ENCODE results near the gene QSOX2.

Gene QSOX2

DNA sequence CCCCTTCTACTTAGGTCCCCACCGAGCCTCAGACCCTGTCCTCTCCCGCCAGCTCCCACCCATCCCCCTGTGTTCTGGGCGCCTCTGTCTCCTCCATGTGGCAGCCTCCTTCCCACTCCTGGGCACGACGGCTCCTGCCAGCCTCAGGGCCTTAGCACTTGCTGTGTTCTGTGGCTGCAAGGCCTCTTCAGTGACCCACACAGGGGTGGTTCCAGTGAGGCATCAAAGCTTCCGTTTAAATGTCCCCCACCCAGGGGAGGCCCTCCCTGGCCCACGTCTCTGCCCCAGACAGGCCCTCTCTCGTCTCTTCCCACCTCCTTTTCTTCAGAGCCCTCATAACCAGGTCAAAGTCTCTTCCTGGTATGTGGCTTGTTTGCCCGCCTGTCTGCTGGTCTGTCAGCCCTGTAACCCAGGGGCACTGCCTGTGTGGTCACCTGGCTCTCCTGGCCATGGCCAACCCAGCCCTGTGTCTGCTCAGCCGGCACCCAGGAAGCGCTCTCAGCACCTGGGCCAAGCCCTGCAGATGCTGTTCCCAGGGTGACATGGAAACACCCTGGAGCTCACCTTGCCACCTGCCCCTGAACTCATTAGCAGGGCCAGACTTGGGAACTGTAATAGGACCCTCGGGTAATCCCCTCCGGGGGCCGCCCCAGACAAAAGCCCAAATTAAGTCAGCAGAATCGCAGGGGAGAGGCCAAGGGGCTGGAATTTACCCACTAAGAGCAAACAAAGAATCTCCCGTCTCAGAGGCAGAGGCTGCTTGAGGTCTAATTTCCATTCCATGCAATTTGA lies 74.4 kb downstream of the QSOX2 start:
- no peak for DNase-seq

DNA sequence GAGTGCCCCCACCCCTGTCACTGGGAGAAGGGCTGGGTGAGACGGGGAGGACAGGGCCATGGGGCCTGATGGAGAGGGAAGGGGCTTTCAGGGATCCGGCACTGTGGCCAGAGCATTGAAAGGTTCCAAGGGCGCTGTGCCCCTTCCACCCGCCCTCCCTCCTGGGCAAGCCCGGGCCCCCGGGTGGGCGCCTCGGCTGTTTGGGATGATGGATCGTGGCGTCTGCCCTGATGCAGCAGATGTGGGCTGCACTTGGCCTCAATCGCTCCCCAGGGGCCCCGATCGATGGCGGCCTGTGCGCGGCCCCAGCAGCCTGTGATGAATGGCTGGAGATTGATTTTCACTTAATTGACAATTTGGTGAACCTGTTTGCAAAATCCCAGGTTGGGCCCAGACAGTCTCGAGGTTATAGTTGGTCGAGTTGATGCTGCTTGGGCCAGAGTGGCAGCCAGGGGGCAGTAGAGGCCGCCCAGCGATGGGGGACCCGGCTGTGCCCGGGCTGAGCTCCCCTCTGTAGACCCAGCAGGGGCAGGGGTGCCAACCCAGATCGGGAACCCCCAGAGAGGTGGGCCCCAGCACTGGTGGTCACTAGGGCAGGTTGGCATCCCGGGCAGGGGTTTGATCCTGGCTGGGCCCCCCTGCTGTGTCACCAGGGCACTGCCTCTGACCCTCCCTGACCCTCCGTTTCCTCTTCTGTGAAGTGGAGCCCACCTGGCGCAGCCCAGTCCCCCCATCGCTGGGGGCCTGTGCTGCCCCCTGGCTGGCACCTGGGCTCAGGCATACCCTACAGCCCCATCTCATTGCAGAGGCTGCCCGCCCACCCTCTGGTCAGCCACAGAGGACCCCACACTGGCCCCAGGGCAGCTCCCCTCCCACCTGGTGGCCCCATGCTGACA lies 75.4 kb downstream of the QSOX2 start:
- DNase-seq = no peak

DNA sequence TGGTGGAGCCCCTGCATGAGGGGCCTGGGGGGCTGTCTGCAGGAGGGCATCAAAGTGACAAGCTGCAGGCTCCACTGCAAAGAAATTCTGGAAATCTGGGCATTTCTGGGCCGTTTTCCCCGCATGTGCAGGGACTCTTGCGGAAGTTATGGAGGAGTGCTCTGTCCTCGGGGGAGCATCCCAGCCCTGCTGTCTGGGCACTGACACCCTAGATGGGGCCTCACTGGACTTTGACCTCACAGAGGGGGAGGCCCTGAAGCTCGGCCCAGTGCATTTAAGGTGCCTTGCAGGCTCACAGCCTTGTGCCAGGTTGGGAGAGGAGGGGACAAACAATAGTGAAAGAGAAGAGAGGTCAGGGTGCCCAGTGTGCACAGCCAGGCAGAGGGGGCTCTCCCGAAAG lies 76.1 kb downstream of the QSOX2 start:
- no peak for DNase-seq

DNA sequence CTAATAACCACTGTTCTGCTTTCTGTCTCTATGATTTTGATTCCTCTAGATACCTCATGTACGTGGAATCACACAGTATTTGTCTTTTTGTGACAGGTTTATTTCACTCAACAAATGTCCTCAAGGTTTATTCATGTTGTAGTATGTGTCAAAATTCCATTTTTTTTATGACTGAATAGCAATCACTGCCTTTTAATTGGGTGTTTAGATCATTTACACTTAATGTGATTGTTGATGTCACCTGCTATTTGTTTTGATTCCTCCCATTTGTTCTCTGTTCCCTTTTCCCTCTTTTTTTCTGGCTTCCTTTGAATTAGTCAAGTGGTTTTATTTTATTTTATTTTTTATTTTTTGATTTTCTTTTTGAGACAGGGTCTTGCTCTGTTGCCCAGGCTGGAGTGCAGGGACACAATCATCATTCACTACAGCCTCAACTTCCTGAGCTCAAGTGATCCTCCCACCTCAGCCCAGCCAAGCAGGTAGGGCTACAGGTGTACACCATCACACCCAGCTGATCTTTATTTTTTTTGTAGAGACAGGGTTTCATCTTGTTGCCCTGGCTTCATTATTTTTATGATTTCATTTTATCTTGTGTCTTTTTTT lies 82.3 kb downstream of the QSOX2 start:
- DNase-seq = no peak

DNA sequence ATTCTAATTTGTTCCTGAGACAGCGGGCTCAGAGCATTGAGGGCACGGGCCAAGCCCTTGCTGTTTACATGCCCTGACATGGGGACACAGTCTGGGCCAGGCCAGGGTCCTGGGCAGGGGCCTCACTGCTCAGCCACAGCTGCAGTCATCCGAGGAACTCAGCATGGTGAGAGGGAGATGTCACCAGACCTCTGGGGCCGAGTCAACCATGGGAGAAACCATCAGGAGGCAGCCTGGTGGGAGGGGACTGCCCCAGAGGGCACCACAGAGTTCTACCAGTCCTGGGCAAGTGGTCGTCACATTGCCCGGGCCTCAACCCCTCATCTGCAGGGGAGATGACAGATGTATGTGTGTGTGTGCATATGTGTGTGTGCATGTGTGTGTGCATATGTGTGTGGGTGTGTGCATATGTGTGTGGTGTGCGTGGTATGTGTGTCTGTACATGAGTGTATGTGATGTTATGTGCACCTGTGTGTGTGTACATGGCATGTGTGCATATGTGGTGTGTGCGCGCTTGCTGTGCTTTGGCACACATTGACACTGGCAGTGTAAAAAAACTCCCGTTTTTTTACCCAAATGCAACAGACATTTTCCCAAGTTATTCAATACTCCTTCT lies 84.5 kb downstream of the QSOX2 start:
- no peak for DNase-seq

GRCh38 chr9:136160381-136160841 lies 85.2 kb downstream of the QSOX2 start:
- no peak for DNase-seq

DNA sequence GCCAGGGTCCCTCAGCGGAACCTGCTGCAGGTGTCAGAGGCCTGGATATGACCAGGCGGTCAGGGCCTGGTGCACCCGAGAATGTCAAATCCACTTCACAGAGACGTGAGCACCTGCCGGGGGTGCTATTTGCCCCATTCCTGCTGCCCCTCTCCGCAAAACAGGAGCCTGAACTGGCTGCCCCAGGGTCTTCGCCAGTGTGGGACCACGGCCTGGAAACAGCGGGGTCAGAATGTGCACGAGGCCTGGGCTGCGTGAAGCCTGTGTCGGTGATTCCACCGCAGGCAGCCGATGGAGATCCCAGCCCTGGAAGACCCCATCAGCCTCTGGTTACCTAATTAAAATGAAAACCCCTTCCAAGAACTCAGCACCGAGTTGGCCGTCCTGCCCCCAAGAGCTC lies 85.8 kb downstream of the QSOX2 start:
- no peak for DNase-seq

GRCh38 chr9:136157477-136158265 lies 87.9 kb downstream of the QSOX2 start:
- no peak for DNase-seq

All from NCI-H446 treated with DMSO at 0.1 percent for 48 hours (cell line).